Endometrial microvascular endothelial cells (primary cell): ENCODE measurements around the gene GLYATL2. TPM values are rescaled to one million over a fixed set of nuclear protein-coding genes. Genes with fewer than 3 reads are reported as not detected.

Experiments
- in situ Hi-C: cut with HindIII; loops from 2 replicates; pipeline ENCODE4 v1.10.0; 2017; ENCODE audit warnings: low sequenced_read_pairs, low pct_unique_long_range_greater_than_20kb; ENCODE audit errors: inconsistent ontology term
- total RNA-seq: library from RNA; depleted of rRNA; stranded (reverse); fragments of >200 nt; gene quantifications from one replicate; pipeline ENCODE4 v1.2.3, GENCODE V29; 2015; ENCODE audit errors: inconsistent ontology term

The GLYATL2 gene
- not detected for total RNA-seq

GRCh38 chr11:58844361-58845005 is at the start of gene GLYATL2:
GLYATL2 (minus strand) TSS chr11:58844704; CDS start chr11:58839612, 5,092 bp downstream.
- in situ Hi-C loops = no loop called here

- in situ Hi-C loops = no loop called here
Measured at GRCh38 chr11:58893899-58894298, 49.4 kb upstream of the GLYATL2 start.

GRCh38 chr11:58888579-58888978 is 44.1 kb upstream of the GLYATL2 start:
- in situ Hi-C loops = no loop called here

GRCh38 chr11:58887452-58887851 is 42.9 kb upstream of the GLYATL2 start:
- in situ Hi-C loops = no loop called here

GRCh38 chr11:58880625-58881024 is 36.1 kb upstream of the GLYATL2 start:
- in situ Hi-C loops = no loop called here

- in situ Hi-C loops = no loop called here
Measured at GRCh38 chr11:58880166-58880565, 35.7 kb upstream of the GLYATL2 start.

- in situ Hi-C loops = no loop called here
Measured at GRCh38 chr11:58867556-58867955, 23.1 kb upstream of the GLYATL2 start.

- in situ Hi-C loops = no loop called here
Measured at GRCh38 chr11:58866788-58867187, 22.3 kb upstream of the GLYATL2 start.

- in situ Hi-C loops = no loop called here
Measured at GRCh38 chr11:58864335-58864734, 19.8 kb upstream of the GLYATL2 start.

- in situ Hi-C loops = no loop called here
Measured at GRCh38 chr11:58863697-58864096, 19.2 kb upstream of the GLYATL2 start.

GRCh38 chr11:58861533-58861932 is 17.0 kb upstream of the GLYATL2 start:
- in situ Hi-C loops = no loop called here

- in situ Hi-C loops = no loop called here
Measured at GRCh38 chr11:58856806-58857205, 12.3 kb upstream of the GLYATL2 start.

GRCh38 chr11:58845386-58845785 is 882 bp upstream of the GLYATL2 start:
- in situ Hi-C loops = no loop called here

- in situ Hi-C loops = no loop called here
Measured at GRCh38 chr11:58837707-58838388, 6.7 kb downstream of the GLYATL2 start.

- in situ Hi-C loops = no loop called here
Measured at GRCh38 chr11:58832056-58832645, 12.4 kb downstream of the GLYATL2 start.

- in situ Hi-C loops = no loop called here
Measured at GRCh38 chr11:58830673-58831301, 13.7 kb downstream of the GLYATL2 start.

- in situ Hi-C loops = no loop called here
Measured at GRCh38 chr11:58829786-58830185, 14.7 kb downstream of the GLYATL2 start.

- in situ Hi-C loops = no loop called here
Measured at GRCh38 chr11:58813693-58814092, 30.8 kb downstream of the GLYATL2 start.

- in situ Hi-C loops = no loop called here
Measured at GRCh38 chr11:58811499-58811898, 33.0 kb downstream of the GLYATL2 start.

GRCh38 chr11:58807343-58807742 is 37.2 kb downstream of the GLYATL2 start:
- in situ Hi-C loops = no loop called here
